ES-I3 (cell line): Measurements from ENCODE around the gene PDIA2.
"Not testable (repeated sequence)": the region's sequence is repeated elsewhere in the genome, so short reads cannot be mapped to it uniquely, and the experiment has no call there.

Source experiments
- H3K36me3 ChIP-seq: 2 replicates; pipeline ENCODE4 v1.6.1; 2013; ENCODE audit warnings: mild to moderate bottlenecking, low read length, control low read depth, moderate library complexity; ENCODE audit not compliant: insufficient read depth
- H3K4me1 ChIP-seq: 2 replicates; pipeline ENCODE4 v1.6.1; 2013; ENCODE audit warnings: mild to moderate bottlenecking, control low read depth, low read length; ENCODE audit not compliant: insufficient read depth
- H3K9ac ChIP-seq: 2 replicates; pipeline ENCODE4 v1.6.1; 2013; ENCODE audit warnings: low read depth, mild to moderate bottlenecking, low read length, moderate library complexity
- H3K9me3 ChIP-seq: 2 replicates; pipeline ENCODE4 v1.6.1; 2013; ENCODE audit warnings: mild to moderate bottlenecking, low read length, moderate library complexity; ENCODE audit not compliant: control insufficient read depth, insufficient read depth

Gene PDIA2

GRCh38 chr16:258091-258490 is 24.9 kb upstream of the PDIA2 start:
- not testable (repeated sequence) for H3K9me3 ChIP-seq, H3K9ac ChIP-seq, H3K36me3 ChIP-seq, H3K4me1 ChIP-seq

GRCh38 chr16:259226-259625 is 23.7 kb upstream of the PDIA2 start:
- Histone ChIP-seq H3K9ac (no peak overlapping the region), H3K36me3 (no peaks in the 10 kb centered on the region; the same call in 1 of the 2 replicates), H3K4me1 (no peaks in the 10 kb centered on the region), H3K9me3 (no peaks in the 10 kb centered on the region)

DNA sequence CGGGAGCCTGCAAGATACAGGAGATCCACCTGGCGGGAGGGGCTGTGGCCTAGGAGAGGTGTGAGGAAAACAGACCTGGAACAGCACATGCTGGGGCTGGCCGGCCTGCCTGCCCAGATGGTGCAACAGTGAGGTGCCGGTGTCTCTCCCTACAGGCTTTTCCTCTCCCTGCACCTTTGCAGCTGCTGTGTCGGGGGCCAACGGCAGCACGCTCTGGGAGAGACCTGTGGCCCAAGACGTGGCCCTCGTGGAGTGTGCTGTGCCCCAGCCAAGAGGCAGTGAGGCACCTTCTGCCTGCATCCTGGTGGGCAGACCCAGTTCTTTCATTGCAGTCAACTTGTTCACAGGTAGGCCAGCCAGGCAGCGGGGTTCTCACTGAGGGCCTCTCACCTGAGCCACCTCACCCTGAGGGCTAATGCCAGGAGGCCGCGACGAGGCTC is 23.1 kb upstream of the PDIA2 start:
- no peaks in the 10 kb centered on the region for H3K4me1 ChIP-seq
- H3K9ac ChIP-seq = no peak overlapping the region
- H3K36me3 ChIP-seq = no peaks in the 10 kb centered on the region; the same call in 1 of the 2 replicates
- no peaks in the 10 kb centered on the region for H3K9me3 ChIP-seq

GRCh38 chr16:260326-260725 is 22.6 kb upstream of the PDIA2 start:
- Histone ChIP-seq H3K4me1 (no peaks in the 10 kb centered on the region), H3K9ac (no peak overlapping the region), H3K9me3 (no peaks in the 10 kb centered on the region), H3K36me3 (no peaks in the 10 kb centered on the region; the same call in 1 of the 2 replicates)

DNA sequence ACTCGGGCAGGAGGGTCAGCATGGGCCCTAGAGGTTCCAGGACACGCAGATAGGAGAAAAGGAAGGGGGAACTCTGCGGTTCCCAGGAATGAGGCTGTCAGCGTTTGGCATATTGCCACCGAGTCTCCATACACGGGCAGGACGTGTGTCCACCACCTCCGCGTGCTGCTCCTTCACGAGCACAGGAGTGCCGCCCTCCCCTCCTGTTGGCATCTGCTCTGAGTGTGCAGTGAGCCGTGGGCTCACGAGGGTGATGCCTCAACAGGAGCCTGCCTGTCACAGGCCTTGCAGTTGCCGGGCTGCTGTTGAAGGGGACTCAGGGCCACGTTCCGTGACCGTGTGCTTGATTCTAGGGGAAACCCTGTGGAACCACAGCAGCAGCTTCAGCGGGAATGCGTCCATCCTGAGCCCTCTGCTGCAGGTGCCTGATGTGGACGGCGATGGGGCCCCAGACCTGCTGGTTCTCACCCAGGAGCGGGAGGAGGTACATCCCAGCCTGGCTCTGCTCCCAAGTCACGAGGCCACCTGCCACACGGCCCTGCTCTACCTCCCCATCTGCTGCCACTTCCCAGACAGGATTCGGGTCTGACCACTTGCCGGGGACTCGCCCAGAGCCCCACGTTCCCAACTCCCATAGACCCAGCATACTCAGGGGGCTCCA is 21.8 kb upstream of the PDIA2 start:
- Histone ChIP-seq H3K4me1 (no peaks in the 10 kb centered on the region), H3K36me3 (no peaks in the 10 kb centered on the region; the same call in 1 of the 2 replicates), H3K9me3 (no peaks in the 10 kb centered on the region), H3K9ac (no peak overlapping the region)

- H3K9me3 ChIP-seq = no peaks in the 10 kb centered on the region
- no peaks in the 10 kb centered on the region for H3K4me1 ChIP-seq
- no peaks in the 10 kb centered on the region for H3K36me3 ChIP-seq
- H3K9ac ChIP-seq = no peak overlapping the region
These were observed 20.7 kb upstream of the PDIA2 start for GRCh38 chr16:262121-262745.

DNA sequence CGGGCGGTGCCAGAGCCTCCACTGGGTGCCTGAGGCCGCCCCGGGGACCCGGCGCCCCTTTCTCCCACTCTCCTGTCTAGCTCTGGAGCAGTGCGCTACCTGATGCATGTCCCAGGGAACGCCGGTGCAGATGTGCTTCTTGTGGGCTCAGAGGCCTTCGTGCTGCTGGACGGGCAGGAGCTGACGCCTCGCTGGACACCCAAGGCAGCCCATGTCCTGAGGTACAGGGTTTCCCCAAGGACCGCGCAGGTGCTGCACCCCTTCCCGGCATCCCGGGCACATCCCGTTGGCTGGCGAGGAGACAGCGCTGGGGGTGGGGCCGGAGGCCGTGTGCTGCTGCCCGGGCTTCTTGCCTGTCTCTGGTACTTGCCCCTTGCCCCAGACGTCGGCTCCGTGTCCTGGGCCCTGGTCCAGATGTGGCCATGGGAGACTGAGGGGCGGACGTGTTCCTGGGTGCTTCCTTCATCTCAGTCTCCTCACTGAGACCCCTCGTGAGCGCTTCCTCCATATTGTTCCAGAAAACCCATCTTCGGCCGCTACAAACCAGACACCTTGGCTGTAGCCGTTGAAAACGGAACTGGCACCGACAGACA is 19.7 kb upstream of the PDIA2 start:
- Histone ChIP-seq H3K9ac (no peak overlapping the region), H3K4me1 (no peaks in the 10 kb centered on the region), H3K36me3 (no peaks in the 10 kb centered on the region), H3K9me3 (no peaks in the 10 kb centered on the region)

- H3K4me1 ChIP-seq = no peaks in the 10 kb centered on the region
- no peaks in the 10 kb centered on the region for H3K36me3 ChIP-seq
- no peaks in the 10 kb centered on the region for H3K9me3 ChIP-seq
- no peak overlapping the region for H3K9ac ChIP-seq
These were observed 19.0 kb upstream of the PDIA2 start for GRCh38 chr16:263944-264343.

- Histone ChIP-seq H3K9ac (no peak overlapping the region), H3K9me3 (no peaks in the 10 kb centered on the region), H3K36me3 (no peaks in the 10 kb centered on the region), H3K4me1 (no peaks in the 10 kb centered on the region)
These were observed 18.5 kb upstream of the PDIA2 start for GRCh38 chr16:264440-264951.

DNA sequence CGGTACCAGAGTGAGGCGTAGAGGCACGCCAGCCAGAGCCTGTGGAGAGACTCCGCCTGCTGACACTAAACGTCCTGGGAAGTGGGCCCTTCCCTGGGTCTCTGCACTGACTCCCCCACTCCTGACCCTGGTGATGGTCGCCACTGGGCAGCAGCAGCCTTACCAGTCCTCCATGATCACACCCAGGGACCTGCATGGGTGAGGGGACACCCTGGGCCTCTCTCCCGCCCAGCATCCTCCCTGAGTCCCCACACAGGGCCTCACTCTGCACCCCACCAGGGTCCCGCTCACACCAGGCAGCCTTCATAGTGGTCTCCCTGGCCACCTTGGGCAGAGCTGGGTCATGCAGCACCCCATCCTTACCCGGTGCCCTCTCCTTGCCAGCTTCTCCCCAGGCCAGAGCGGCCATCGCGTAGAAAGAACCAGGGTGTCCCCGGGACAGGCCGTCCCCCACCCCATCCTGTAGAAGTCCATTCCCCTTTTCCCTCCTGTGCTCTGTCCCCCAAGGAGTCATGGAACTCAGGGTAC is 17.9 kb upstream of the PDIA2 start:
- Histone ChIP-seq H3K36me3 (no peaks in the 10 kb centered on the region), H3K4me1 (no peaks in the 10 kb centered on the region), H3K9ac (no peak overlapping the region)

GRCh38 chr16:265711-266110 is 17.3 kb upstream of the PDIA2 start:
- H3K9ac ChIP-seq = no peak overlapping the region
- H3K4me1 ChIP-seq = no peaks in the 10 kb centered on the region
- no peaks in the 10 kb centered on the region for H3K36me3 ChIP-seq
- H3K9me3 ChIP-seq = no peaks in the 10 kb centered on the region

More for the DNA sequence above, 17.9 kb upstream of the PDIA2 start:
- no peaks in the 10 kb centered on the region for H3K9me3 ChIP-seq

DNA sequence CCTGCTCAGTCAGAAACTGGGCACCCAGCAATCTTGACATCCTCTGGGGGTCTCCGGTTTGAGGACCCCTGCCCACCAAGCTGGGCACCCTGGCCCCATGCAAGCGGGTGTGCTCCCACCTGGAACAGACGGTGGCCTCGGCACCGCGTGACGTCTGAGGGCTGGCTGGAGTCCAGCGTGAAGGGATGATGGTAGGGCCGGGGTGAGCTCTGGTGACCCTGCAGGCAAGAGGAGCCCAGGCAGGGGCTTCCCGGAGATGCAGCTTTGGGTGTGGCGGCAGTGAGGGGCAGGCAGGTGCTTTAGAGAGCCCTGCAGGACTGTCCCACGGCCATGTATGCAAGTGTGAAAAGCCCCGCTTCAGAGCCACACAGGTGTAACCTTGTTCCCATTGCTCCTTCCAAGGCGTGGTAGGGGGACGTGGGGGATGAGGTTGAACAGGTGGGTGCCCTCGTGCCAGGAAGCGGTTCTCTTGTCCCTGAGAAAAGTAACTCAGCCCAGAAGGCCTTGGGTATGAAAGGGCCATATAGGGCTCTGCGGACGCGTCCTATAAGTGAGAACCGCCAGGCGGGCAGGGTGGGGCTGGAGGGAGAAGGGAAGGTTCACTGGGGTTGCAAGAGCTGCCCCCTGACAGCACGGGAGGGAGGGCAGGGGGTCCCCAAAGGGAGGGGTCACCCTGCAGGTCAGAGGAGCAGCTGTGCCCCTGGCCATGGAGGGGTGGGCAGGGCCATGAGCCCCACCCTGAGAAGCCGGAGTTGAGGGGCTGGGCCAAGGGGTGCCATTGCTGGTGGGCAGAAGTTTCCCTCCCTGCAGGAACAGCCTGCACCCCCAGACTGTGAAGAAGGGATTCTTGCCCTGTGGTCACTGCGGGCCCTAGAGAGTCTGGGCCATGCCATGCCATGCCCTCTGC is 16.5 kb upstream of the PDIA2 start:
- H3K9ac ChIP-seq = no peak overlapping the region
- H3K4me1 ChIP-seq = no peaks in the 10 kb centered on the region
- no peaks in the 10 kb centered on the region for H3K9me3 ChIP-seq
- H3K36me3 ChIP-seq = no peaks in the 10 kb centered on the region

DNA sequence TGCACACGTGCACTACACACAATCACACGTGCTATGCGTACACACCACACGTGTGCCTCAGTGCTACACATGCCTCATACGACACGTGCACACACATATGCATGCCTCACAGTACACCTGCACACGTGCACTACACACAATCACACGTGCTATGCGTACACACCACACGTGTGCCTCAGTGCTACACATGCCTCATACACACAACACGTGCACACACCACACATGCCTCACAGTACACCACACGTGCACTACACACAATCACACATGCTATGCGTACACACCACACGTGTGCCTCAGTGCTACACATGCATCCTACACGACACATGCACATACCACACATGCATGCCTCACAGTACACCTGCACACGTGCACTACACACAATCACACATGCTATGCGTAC is 15.4 kb upstream of the PDIA2 start:
- not testable (repeated sequence) for H3K9me3 ChIP-seq, H3K4me1 ChIP-seq, H3K9ac ChIP-seq, H3K36me3 ChIP-seq
